Choroid plexus epithelial cell (primary cell): ENCODE results near the gene ART3.

Experiments
- DNase-seq: peaks from one replicate; pipeline ENCODE4 v3.0.0-alpha.2; 2010; ENCODE audit warnings: low read depth
- H3K4me3 ChIP-seq: 2 replicates; pipeline ENCODE4 v1.5.1; 2011; ENCODE audit warnings: low read depth, mild to moderate bottlenecking, control low read depth, low read length, moderate library complexity
- TF ChIP-seq, protein P1 (sequence below): conservative IDR thresholded peaks from 2 replicates; pipeline ENCODE4 v1.5.1; 2011; ENCODE audit warnings: low read depth, mild to moderate bottlenecking, control low read depth, inconsistent platforms, low read length, moderate library complexity

ART3 gene

DNA sequence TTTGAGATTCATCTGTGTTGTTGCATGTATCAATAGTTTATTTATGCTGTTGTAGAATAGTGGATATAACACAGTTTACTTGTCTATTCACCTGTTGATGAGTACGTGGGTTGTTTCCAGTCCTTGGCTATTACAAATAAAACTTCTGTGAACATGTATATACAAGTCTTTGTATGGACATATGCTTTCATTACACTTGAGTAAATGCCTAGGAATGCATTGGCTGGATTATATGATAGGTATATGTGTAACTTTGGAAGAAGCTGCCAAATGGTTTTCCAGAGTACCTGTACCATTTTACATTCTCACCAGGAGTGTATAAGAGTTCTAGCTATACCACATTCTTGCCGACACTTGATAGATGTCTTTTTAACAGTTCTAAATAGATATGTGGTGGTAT lies 16.5 kb downstream of the ART3 start:
- no peak for DNase-seq
- TF ChIP-seq, protein P1, sequence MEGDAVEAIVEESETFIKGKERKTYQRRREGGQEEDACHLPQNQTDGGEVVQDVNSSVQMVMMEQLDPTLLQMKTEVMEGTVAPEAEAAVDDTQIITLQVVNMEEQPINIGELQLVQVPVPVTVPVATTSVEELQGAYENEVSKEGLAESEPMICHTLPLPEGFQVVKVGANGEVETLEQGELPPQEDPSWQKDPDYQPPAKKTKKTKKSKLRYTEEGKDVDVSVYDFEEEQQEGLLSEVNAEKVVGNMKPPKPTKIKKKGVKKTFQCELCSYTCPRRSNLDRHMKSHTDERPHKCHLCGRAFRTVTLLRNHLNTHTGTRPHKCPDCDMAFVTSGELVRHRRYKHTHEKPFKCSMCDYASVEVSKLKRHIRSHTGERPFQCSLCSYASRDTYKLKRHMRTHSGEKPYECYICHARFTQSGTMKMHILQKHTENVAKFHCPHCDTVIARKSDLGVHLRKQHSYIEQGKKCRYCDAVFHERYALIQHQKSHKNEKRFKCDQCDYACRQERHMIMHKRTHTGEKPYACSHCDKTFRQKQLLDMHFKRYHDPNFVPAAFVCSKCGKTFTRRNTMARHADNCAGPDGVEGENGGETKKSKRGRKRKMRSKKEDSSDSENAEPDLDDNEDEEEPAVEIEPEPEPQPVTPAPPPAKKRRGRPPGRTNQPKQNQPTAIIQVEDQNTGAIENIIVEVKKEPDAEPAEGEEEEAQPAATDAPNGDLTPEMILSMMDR: no peak
- H3K4me3 ChIP-seq: no peak overlapping the region

DNA sequence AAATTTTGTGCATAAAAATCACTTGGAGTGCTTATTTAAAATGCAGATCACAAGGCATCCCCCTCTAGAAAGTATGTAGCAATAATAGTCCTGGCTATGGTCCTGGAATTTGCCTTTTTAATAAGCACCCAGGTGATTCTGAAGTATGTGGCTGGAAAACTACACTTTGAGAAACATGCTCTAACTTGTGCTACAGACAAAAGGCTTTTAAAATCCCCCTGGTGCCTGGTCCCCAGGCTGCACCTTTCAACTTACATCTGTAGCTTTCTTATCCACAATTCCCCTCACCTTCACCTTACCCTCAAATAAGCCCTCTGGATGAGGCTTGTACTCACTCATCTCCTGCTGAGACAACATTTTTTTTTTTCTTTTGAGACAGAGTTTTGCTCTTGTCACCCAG lies 21.1 kb downstream of the ART3 start:
- TF ChIP-seq, protein P1: no peak
- DNase-seq: no peak

DNA sequence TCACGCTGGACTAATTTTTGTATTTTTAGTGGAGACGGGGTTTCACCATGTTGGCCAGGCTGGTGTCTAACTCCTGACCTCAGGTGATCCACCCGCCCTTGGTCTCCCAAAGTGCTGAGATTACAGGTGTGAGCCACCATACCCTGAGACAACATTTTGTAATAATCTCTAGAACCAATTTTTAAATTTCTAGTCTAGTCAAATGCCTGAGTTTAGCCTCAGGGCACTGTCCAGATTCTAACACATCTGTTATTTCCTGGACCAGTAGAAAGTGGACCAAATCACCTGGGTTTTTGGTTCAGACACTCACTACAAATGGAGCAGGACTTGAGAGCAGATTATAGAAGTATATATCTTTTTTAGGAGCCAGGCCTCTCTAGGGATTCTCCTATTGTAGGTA lies 21.6 kb downstream of the ART3 start:
- H3K4me3 ChIP-seq: no peak overlapping the region
- TF ChIP-seq, protein P1: no peak
- DNase-seq: no peak

More for the DNA sequence above, 21.1 kb downstream of the ART3 start:
- H3K4me3 ChIP-seq: no peak overlapping the region

- TF ChIP-seq, protein P1: peak; percentile 13
- no peak overlapping the region for H3K4me3 ChIP-seq
- DNase-seq: peak; percentile 43
These were observed 31.1 kb downstream of the ART3 start for GRCh38 chr4:76105652-76106051.

- DNase-seq: no peak
- no peak overlapping the region for H3K4me3 ChIP-seq
- TF ChIP-seq, protein P1: no peak
These were observed 31.9 kb downstream of the ART3 start for GRCh38 chr4:76106442-76106841.

DNA sequence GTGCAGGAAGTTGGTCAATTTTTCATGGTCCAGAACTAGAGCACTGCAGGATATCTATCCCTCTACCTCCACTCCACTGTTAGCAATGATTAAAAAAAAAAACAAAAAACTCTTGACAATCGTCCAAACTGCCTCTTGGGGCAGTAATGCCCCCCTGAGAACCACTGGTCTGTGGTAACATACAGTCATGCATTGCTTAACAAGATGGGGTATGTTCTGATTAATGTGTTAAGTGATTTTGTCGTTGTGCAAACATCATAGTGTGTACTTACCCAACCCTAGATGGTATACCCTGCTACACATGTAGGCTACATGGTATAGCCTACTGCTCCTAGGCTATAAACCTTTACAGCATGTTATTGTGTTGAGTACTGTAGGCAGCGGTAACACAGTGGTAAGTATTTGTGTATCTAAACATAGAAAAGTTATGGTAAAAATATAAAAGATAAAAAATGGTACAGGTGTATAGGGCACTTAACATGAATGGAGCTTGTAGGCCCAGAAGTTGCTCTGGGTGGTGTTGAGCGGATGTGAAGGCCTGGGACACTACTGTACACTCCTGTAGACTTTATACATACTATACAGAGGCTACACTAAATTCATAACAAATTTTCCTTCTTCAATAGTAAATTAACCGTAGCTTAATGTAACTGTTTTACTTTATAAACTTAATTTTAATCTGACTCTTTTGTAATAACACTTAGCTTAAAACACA lies 34.1 kb downstream of the ART3 start:
- DNase-seq: peak; percentile 35
- no peak overlapping the region for H3K4me3 ChIP-seq
- TF ChIP-seq, protein P1: no peak

DNA sequence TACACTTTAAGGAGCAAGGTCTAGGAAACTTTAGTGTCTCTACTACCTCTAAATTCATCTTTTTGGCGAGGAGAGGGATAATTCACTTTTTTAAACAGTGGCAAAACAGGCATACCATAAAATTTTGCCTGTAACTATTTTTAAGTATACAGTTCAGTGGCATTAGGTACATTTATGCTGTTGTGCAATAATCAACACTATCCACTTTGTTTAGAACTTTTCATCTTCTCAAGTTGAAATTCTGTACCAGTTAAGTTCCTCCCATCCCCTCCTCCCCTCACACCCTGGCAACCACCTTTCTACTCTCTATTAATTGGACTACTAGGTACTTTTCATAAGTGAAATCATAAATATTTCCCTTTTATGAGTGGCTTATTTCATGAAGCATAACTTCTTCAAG lies 42.3 kb downstream of the ART3 start:
- H3K4me3 ChIP-seq: no peak overlapping the region
- TF ChIP-seq, protein P1: no peak
- DNase-seq: no peak
